Fibroblast of lung (primary cell): ENCODE measurements around the gene ITFG1. TPM values are rescaled to one million over a fixed set of nuclear protein-coding genes. Genes with fewer than 3 reads are reported as not detected.

Source experiments
- DNase-seq, 2 donors: peaks; one replicate each; pipeline versions ENCODE4 v3.0.0 to v3.0.0-alpha.2; 2010; ENCODE audit warnings: low read depth in 2 of 2
- H2AFZ ChIP-seq: 2 replicates; pipeline ENCODE4 v1.5.1; 2012; ENCODE audit warnings: low read length, control low read depth, inconsistent platforms
- H3K27ac ChIP-seq: 2 replicates; pipeline ENCODE4 v1.5.1; 2011; ENCODE audit warnings: low read length, control low read depth; ENCODE audit not compliant: insufficient read depth
- H3K27me3 ChIP-seq: 2 replicates; pipeline ENCODE4 v1.5.1; 2011; ENCODE audit warnings: mild to moderate bottlenecking, low read length; ENCODE audit not compliant: control insufficient read depth, insufficient read depth
- H3K36me3 ChIP-seq: 2 replicates; pipeline ENCODE4 v1.5.1; 2011; ENCODE audit warnings: low read length; ENCODE audit not compliant: control insufficient read depth, insufficient read depth
- H3K4me1 ChIP-seq: 2 replicates; pipeline ENCODE4 v1.5.1; 2011; ENCODE audit warnings: low read length; ENCODE audit not compliant: control insufficient read depth, insufficient read depth; ENCODE audit errors: extremely low read depth
- H3K4me2 ChIP-seq: 2 replicates; pipeline ENCODE4 v1.5.1; 2011; ENCODE audit warnings: low read length, control low read depth; ENCODE audit not compliant: insufficient read depth; ENCODE audit errors: extremely low read depth
- H3K4me3 ChIP-seq, 4 experiments: fragments of 200-600 bp in 1 of 4; sonication (generic) in 1 of 4; replicated peaks in 1 of 4; 2 replicates each; pipeline ENCODE4 v1.5.1; 2011 to 2016; ENCODE audit warnings: low read length in 4 of 4, low read depth in 3 of 4, mild to moderate bottlenecking in 3 of 4, control low read depth in 2 of 4, inconsistent platforms in 1 of 4, mixed read lengths in 1 of 4; ENCODE audit not compliant: insufficient read depth in 1 of 4; ENCODE audit errors: control extremely low read depth in 1 of 4
- H3K79me2 ChIP-seq: 2 replicates; pipeline ENCODE4 v1.5.1; 2012; ENCODE audit warnings: mild to moderate bottlenecking, low read length, inconsistent platforms; ENCODE audit not compliant: control insufficient read depth, insufficient read depth
- H3K9ac ChIP-seq: 2 replicates; pipeline ENCODE4 v1.5.1; 2011; ENCODE audit warnings: mild to moderate bottlenecking, low read length, control low read depth; ENCODE audit not compliant: insufficient read depth
- H3K9me3 ChIP-seq: 2 replicates; pipeline ENCODE4 v1.5.1; 2012; ENCODE audit warnings: low read depth, low read length; ENCODE audit not compliant: control insufficient read depth, insufficient read depth
- H4K20me1 ChIP-seq: 2 replicates; pipeline ENCODE4 v1.5.1; 2011; ENCODE audit warnings: low read length; ENCODE audit not compliant: control insufficient read depth, insufficient read depth; ENCODE audit errors: extremely low read depth
- EZH2 ChIP-seq: IDR thresholded peaks from 2 replicates; pipeline ENCODE4 v1.5.1; 2012; ENCODE audit warnings: low read length, control low read depth, mild to moderate bottlenecking; ENCODE audit errors: missing control alignments
- polyA plus RNA-seq, 2 donors: library from polyadenylated mRNA; depleted of rRNA in 1 of 2; stranded (reverse) in 1 of 2; unstranded in 1 of 2; fragments of >200 nt; gene quantifications; 2 replicates each; pipeline ENCODE4 v1.2.1, GENCODE V29; 2011 to 2012; ENCODE audit warnings: missing spikeins in 1 of 2
- total RNA-seq: library from RNA; depleted of rRNA; stranded (reverse); fragments of >200 nt; gene quantifications from 2 replicates; pipeline ENCODE4 v1.2.1, GENCODE V29; 2014
- TF ChIP-seq, protein P1 (sequence below), 2 donors: IDR thresholded peaks in 1 of 2; conservative IDR thresholded peaks in 1 of 2; 1 replicate in 1 of 2; 2 replicates in 1 of 2; pipeline ENCODE4 v1.5.1; 2011 to 2012; ENCODE audit warnings: low read length in 2 of 2, control low read depth in 1 of 2, inconsistent platforms in 1 of 2, low read depth in 1 of 2, mild to moderate bottlenecking in 1 of 2

Gene ITFG1
- total and polyA plus RNA-seq, 2 donors (not counting 1 experiment from before 2014, with no cell fraction given): 96.1 to 111 TPM

DNA sequence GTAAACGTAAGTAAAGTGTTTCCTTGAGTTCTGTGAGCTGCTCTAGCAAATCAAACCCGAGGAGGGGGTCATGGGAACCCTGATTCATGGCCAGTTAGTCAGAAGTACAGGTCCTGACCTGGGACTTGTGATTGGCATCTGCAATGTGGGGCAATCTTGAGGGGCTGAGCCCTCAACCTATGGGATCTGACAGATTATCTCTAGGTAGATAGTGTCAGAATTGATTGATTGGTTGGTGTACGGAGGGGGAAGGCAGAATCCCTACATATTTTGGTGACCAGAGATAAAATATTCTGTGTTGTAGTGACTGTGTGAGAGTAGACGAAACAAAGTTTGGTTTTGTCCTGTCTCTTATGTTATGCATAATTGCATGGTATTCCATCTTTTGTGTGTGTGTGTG, 216.7 kb downstream of the ITFG1 start:
- Histone ChIP-seq H4K20me1 (no peaks in the 10 kb centered on the region), H3K4me3 (no peak overlapping the region), H3K9ac (no peak overlapping the region), H3K36me3 (no peaks in the 10 kb centered on the region), H3K27ac (no peak overlapping the region), H3K27me3 (no peaks in the 10 kb centered on the region), H3K79me2 (no peaks in the 10 kb centered on the region), H3K4me2 (no peak overlapping the region), H2AFZ (no peak overlapping the region), H3K4me1 (no peaks in the 10 kb centered on the region), H3K9me3 (no peaks in the 10 kb centered on the region)
- TF ChIP-seq EZH2: no peak
- TF ChIP-seq, protein P1, sequence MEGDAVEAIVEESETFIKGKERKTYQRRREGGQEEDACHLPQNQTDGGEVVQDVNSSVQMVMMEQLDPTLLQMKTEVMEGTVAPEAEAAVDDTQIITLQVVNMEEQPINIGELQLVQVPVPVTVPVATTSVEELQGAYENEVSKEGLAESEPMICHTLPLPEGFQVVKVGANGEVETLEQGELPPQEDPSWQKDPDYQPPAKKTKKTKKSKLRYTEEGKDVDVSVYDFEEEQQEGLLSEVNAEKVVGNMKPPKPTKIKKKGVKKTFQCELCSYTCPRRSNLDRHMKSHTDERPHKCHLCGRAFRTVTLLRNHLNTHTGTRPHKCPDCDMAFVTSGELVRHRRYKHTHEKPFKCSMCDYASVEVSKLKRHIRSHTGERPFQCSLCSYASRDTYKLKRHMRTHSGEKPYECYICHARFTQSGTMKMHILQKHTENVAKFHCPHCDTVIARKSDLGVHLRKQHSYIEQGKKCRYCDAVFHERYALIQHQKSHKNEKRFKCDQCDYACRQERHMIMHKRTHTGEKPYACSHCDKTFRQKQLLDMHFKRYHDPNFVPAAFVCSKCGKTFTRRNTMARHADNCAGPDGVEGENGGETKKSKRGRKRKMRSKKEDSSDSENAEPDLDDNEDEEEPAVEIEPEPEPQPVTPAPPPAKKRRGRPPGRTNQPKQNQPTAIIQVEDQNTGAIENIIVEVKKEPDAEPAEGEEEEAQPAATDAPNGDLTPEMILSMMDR (conservative IDR thresholded peaks at IDR 0.05 in 1 of 2, IDR thresholded peaks at IDR 0.05 in 1 of 2; ENCODE audit: low read depth in 1 of 2, low read length in 2 of 2): no peak
- no peak for DNase-seq

- Histone ChIP-seq H3K27me3 (no peaks in the 10 kb centered on the region), H3K9ac (no peak overlapping the region), H3K4me1 (no peaks in the 10 kb centered on the region)
Measured at GRCh38 chr16:47241061-47241460, 219.8 kb downstream of the ITFG1 start.

GRCh38 chr16:47236716-47237115, 224.1 kb downstream of the ITFG1 start:
- Histone ChIP-seq H3K27ac (no peak overlapping the region), H3K9ac (no peak overlapping the region), H3K4me1 (no peaks in the 10 kb centered on the region), H4K20me1 (no peaks in the 10 kb centered on the region), H3K9me3 (no peaks in the 10 kb centered on the region), H3K79me2 (no peaks in the 10 kb centered on the region), H2AFZ (no peak overlapping the region), H3K36me3 (no peaks in the 10 kb centered on the region), H3K27me3 (no peaks in the 10 kb centered on the region), H3K4me2 (no peak overlapping the region), H3K4me3 (no peak overlapping the region)
- TF ChIP-seq, protein P1 (conservative IDR thresholded peaks at IDR 0.05 in 1 of 2, IDR thresholded peaks at IDR 0.05 in 1 of 2; ENCODE audit: low read depth in 1 of 2, low read length in 2 of 2): no peak
- no peak for TF ChIP-seq EZH2
- DNase-seq: no peak

More at GRCh38 chr16:47241061-47241460, 219.8 kb downstream of the ITFG1 start:
- H3K27ac ChIP-seq: no peak overlapping the region
- H3K4me2 ChIP-seq: no peak overlapping the region
- H3K79me2 ChIP-seq: no peaks in the 10 kb centered on the region
- H2AFZ ChIP-seq: no peak overlapping the region
- H3K4me3 ChIP-seq: no peak overlapping the region
- no peaks in the 10 kb centered on the region for H4K20me1 ChIP-seq
- H3K36me3 ChIP-seq: no peaks in the 10 kb centered on the region
- DNase-seq: peak in 1 of 2 donors; percentile 69
- H3K9me3 ChIP-seq: no peaks in the 10 kb centered on the region
- TF ChIP-seq, protein P1 (conservative IDR thresholded peaks at IDR 0.05 in 1 of 2, IDR thresholded peaks at IDR 0.05 in 1 of 2; ENCODE audit: low read depth in 1 of 2, low read length in 2 of 2): no peak
- no peak for TF ChIP-seq EZH2
